ENCODE results near the gene ALOX5.

ALOX5 gene

GRCh38 chr10:45443101-45444009, 69.3 kb downstream of the ALOX5 start:
- DNase-seq (ENCODE audit: low spot score), result peak; percentile 42

- no peak for DNase-seq (ENCODE audit: low spot score)
These were observed 70.0 kb downstream of the ALOX5 start for GRCh38 chr10:45444022-45444421.

GRCh38 chr10:45444976-45445898, 71.2 kb downstream of the ALOX5 start:
- peak; percentile 35 for DNase-seq (ENCODE audit: low spot score)

GRCh38 chr10:45446858-45447257, 72.8 kb downstream of the ALOX5 start:
- DNase-seq (ENCODE audit: low spot score), result peak; percentile 19

- no peak for DNase-seq (ENCODE audit: low spot score)
These were observed 73.4 kb downstream of the ALOX5 start for GRCh38 chr10:45447416-45447815.

GRCh38 chr10:45450866-45451265, 76.8 kb downstream of the ALOX5 start:
- no peak for DNase-seq (ENCODE audit: low spot score)

- DNase-seq (ENCODE audit: low spot score), result no peak
These were observed 77.4 kb downstream of the ALOX5 start for GRCh38 chr10:45451407-45451806.

GRCh38 chr10:45452268-45452667, 78.3 kb downstream of the ALOX5 start:
- DNase-seq (ENCODE audit: low spot score), result no peak

- no peak for DNase-seq (ENCODE audit: low spot score)
These were observed 78.9 kb downstream of the ALOX5 start for GRCh38 chr10:45452743-45453452.

- no peak for DNase-seq (ENCODE audit: low spot score)
These were observed 79.7 kb downstream of the ALOX5 start for GRCh38 chr10:45453639-45454255.

- DNase-seq (ENCODE audit: low spot score), result no peak
These were observed 80.2 kb downstream of the ALOX5 start for GRCh38 chr10:45454262-45454661.

- DNase-seq (ENCODE audit: low spot score), result no peak
These were observed 80.8 kb downstream of the ALOX5 start for GRCh38 chr10:45454859-45455258.

GRCh38 chr10:45456233-45456632, 82.2 kb downstream of the ALOX5 start:
- DNase-seq (ENCODE audit: low spot score), result no peak

GRCh38 chr10:45456822-45457221, 82.8 kb downstream of the ALOX5 start:
- DNase-seq (ENCODE audit: low spot score), result no peak

GRCh38 chr10:45457487-45457886, 83.5 kb downstream of the ALOX5 start:
- DNase-seq (ENCODE audit: low spot score), result no peak

- no peak for DNase-seq (ENCODE audit: low spot score)
These were observed 86.3 kb downstream of the ALOX5 start for GRCh38 chr10:45460235-45460878.

GRCh38 chr10:45461034-45461433, 87.0 kb downstream of the ALOX5 start:
- no peak for DNase-seq (ENCODE audit: low spot score)

GRCh38 chr10:45463244-45464116, 89.5 kb downstream of the ALOX5 start:
- DNase-seq (ENCODE audit: low spot score), result no peak

- peak; percentile 92 for DNase-seq (ENCODE audit: low spot score)
These were observed 91.0 kb downstream of the ALOX5 start for GRCh38 chr10:45464958-45465567.

GRCh38 chr10:45466784-45467183, 92.8 kb downstream of the ALOX5 start:
- no peak for DNase-seq (ENCODE audit: low spot score)

All from D341Med (cell line).